ENCODE results near the gene TAAR1.

GRCh38 chr6:132661906-132662305 lies 2.9 kb upstream of the TAAR1 start:
- TF ChIP-seq CTCF (IDR thresholded peaks at IDR 0.05) (no peak), EP300 (IDR thresholded peaks at IDR 0.05) (no peak)

Data from sigmoid colon (tissue), 4 donors.